ENCODE measurements around the gene AKAP13.

Gene AKAP13

DNA sequence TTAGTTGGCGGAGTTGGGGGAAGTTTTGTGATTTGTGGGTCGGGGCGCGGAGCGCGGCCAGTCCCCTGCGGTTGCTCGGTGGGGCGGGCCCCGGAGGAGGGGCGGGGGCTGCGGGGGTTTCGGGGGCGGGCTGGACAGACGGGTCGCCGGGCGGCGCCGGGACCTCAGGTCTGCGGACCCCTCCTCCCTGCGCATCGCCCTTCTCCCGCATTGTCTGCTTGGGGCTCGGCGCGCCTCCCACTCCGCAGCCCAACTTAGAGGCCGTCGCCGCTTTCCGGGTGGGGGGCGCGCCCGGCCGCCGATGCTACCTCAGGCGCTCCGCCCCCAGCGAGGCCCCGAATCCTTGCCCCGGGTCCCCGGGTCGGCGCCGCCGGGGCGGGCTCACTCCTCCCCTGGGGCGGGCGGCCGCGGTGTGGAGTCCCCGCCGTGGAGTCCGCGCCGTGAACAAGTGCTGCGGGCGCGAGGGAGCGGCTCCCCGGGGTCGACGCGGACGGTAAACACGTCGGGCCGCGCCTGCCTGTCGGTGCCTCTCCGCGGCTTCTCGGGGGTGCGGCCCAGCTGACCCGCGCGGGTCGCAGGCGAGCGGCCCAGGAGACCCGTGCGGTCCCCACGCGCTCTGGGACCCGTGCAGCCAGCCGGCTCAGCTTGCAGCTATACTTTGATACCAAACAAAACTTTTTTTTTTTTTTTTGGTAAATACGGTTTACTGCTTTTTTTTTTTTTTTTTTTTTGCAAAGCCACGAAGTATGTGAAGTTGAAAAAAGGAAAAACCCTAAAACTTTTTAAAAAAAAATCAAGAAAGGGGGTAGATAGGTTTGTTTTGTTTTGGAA is 624 bp downstream of the AKAP13 start:
- peak overlapping the region; percentile 71 for H3K4me3 ChIP-seq (ENCODE audit: low read depth, low read length)
- no peak for DNase-seq (ENCODE audit: low read depth)

GRCh38 chr15:85381850-85382751 is 1.7 kb downstream of the AKAP13 start:
- peak overlapping the region; percentile 71 for H3K4me3 ChIP-seq (ENCODE audit: low read depth, low read length)
- DNase-seq (ENCODE audit: low read depth), result no peak

- DNase-seq (ENCODE audit: low read depth), result no peak
- peak overlapping the region; percentile 71 for H3K4me3 ChIP-seq (ENCODE audit: low read depth, low read length)
Observed at GRCh38 chr15:85382942-85383341, 2.5 kb downstream of the AKAP13 start.

- H3K4me3 ChIP-seq (ENCODE audit: low read depth, low read length), result no peak overlapping the region
- DNase-seq (ENCODE audit: low read depth), result no peak
Observed at GRCh38 chr15:85383470-85384148, 3.2 kb downstream of the AKAP13 start.

DNA sequence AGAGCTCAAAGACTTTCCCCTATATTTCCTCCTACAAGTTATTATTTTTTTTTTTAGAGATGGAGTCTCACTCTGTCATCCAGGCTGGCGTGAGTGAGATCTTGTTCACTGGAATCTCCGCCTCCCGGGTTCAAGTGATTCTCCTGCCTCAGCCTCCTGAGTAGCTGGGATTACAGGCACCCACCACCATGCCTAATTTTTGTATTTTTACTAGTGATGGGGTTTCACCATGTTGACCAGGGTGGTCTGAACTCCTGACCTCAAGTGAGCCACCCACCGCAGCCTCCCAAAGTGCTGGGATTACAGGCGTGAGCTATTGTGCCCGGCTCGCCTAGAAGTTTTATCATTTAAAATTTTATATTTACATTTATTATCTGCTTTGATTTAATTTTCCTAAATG is 5.9 kb downstream of the AKAP13 start:
- no peak for DNase-seq (ENCODE audit: low read depth)
- no peak overlapping the region for H3K4me3 ChIP-seq (ENCODE audit: low read depth, low read length)

DNA sequence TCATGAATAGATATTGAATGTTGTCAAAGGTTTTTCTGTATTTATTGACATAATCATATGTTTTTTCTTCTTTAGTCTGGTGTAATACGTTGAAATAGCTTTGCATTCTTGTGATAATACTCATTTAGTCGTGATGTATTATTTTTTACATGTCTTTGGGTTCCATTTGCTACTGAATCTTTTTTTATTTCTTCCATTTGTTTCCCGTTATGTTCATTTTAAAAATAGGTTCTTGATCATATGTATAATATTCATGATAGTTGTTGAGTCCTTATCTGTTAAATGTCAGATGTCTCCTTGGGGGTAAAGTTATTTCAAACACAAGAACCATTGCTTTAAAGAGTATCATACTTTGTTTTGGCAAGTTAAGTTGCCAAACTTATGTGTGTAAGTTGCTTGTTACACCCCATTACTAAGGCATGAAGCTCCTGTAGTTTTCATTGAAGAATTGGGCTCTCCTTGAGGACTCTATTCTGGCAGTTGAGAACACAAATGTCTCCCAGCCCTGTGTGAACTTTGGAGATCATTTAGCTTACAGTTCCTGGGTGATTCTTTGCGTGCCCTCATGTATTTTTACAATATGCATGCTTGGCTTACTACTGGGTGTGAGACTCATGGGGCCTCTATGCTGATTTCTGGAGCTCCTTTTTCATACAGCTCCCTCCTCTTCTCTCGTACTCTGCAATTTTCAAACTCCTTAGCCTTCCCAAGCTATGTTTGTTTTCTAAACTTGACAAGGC is 8.3 kb downstream of the AKAP13 start:
- no peak overlapping the region for H3K4me3 ChIP-seq (ENCODE audit: low read depth, low read length)
- DNase-seq (ENCODE audit: low read depth), result no peak

DNA sequence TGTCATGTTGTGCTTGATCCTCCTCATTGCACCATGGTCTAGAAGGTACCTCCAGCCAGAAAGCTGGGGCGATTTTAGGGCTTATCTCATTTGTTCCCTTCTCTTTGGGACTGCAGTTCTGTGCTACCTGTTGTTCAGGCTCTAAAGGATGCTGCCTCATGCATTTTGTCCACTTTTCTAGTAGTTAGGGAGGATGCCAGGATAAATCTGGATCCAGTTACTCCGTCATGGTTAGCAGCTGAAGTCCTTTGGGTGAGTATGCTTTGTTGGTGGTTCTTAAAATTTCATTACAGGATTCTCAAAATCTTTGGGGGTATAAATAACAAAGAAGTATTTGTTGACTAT is 8.9 kb downstream of the AKAP13 start:
- DNase-seq (ENCODE audit: low read depth), result no peak
- no peak overlapping the region for H3K4me3 ChIP-seq (ENCODE audit: low read depth, low read length)

DNA sequence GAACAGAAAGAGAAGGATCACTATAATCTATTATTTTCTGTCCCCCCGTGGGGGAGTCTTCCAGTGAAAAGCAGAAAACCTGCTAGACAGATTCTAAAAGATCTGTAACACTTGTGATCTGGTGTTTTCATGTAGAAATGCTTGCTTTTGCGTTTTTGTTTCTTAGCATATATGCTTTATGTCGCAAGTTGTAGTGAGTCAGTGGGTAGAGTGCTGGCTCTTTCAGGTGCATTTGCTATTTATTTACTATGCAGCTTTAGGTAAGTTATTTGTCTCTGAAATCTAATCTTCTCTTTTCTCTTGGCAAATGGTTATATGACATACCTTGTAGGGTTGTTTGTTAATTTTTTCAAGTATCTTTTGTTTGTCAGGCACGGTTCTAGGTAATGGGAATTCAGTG is 9.4 kb downstream of the AKAP13 start:
- no peak overlapping the region for H3K4me3 ChIP-seq (ENCODE audit: low read depth, low read length)
- no peak for DNase-seq (ENCODE audit: low read depth)

DNA sequence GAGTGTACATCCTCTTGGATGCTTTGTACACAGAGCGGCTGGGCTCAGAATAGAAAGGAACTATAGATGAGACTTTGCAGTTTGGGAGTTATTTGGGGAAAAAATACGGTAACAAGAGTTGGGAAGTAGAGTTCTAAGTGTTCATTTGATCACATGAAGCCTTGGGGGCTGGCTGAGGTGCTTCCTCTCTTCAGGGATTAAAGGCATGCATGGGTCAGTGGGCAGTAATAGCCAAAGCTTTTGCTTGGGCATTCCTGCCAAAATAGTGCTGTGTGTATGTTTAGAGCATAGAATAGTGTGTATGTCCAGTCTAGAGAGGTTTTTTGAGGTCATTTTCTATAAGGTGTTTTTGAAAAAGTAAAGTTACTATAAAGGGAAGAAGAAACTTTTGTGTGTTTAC is 12.8 kb downstream of the AKAP13 start:
- no peak for DNase-seq (ENCODE audit: low read depth)
- no peak overlapping the region for H3K4me3 ChIP-seq (ENCODE audit: low read depth, low read length)

DNA sequence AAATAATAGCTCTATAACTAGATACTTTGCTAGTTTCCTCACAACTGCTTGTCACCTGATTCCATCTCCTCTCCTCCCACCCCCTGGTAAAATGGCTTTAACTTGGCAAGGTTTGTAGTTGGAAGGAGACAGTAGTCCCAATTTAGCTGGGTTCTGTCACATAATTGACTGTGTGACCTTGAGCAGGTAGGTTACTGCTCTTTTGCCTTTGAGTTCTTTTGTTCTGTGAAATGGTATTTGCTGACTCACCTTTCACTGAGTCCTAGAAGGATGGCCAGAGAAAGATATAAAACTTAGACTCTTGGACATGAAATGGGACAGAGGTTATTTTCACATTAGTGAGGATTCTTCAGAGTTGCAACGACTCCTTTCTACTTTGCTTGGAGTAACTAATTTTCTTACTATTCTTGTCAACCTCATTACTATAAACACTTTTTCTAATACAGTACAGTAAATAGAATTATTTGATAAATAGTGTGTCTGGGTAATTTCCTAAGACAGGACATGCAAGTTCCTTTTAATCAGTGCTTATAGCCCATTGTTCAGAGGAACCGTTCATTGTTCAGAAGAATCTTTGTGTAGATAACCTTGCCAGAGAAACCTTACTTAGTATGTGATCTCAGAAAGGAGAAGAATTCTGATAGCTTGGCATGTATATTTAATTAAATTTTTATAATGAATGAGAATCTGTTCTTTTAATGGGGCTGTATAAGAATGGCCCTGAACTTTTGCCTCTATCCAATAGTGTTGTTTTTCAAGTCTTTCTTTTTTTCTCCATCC is 14.3 kb downstream of the AKAP13 start:
- H3K4me3 ChIP-seq (ENCODE audit: low read depth, low read length), result no peak overlapping the region
- no peak for DNase-seq (ENCODE audit: low read depth)

- DNase-seq (ENCODE audit: low read depth), result no peak
- H3K4me3 ChIP-seq (ENCODE audit: low read depth, low read length), result no peak overlapping the region
Observed at GRCh38 chr15:85396554-85396953, 16.2 kb downstream of the AKAP13 start.

- H3K4me3 ChIP-seq (ENCODE audit: low read depth, low read length), result no peak overlapping the region
Observed at GRCh38 chr15:85397151-85397550, 16.7 kb downstream of the AKAP13 start.

DNA sequence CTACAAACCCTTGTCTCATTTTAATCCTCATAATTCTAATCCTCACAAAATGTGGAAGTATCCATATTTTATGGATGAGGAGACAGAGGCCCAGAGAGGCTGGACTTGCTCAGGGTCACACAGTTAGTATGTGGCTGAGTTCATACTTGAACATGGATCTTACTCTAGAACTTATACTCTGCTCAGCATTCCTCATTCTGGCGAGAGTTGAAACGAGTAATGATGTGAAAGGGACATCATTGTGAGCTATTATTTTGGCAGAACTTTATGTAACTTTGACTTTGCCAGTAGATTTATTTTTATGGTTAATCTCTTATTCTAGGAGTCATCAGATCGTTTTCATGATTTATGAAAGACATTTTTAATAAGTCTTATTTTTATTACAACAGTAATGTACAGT is 17.5 kb downstream of the AKAP13 start:
- H3K4me3 ChIP-seq (ENCODE audit: low read depth, low read length), result no peak overlapping the region
- no peak for DNase-seq (ENCODE audit: low read depth)

More at GRCh38 chr15:85397151-85397550, 16.7 kb downstream of the AKAP13 start:
- no peak for DNase-seq (ENCODE audit: low read depth)

DNA sequence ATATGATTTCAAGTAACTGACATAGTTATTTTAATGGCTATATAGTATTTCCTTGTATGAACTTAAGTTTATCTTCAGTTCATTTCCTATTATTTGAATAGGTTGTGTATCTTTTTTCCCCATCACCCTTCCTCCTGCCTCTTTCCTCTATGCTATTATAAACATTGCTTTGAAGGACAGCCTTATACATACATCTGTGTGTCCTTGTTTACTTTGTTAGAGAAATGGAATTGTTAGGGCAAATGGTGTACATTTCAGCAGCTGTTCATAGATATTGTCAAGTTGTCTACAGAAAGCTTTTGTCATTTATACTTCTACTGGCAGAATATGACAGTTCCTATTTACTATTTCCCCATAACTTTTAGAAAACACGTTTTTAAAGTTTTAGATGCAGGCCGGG is 18.4 kb downstream of the AKAP13 start:
- no peak for DNase-seq (ENCODE audit: low read depth)
- no peak overlapping the region for H3K4me3 ChIP-seq (ENCODE audit: low read depth, low read length)

DNA sequence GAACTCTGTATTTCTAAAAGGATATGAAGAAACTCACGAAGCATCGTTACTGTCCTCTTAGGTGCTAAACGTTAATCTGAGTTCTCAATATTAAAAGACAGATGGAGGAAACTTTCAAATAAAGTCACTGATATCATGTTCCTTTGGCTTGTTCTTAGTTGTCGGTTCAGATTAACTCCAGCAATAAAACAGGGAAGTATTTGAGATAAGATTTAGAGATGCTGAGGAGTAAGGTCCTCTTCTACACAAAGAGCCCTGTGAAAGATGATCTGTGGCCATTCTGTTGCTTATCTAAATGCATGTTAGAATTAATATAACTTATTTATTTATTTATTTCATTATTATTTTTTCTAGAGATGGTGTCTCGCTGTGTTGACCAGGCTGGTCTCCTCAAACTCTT is 19.2 kb downstream of the AKAP13 start:
- DNase-seq (ENCODE audit: low read depth), result no peak
- no peak overlapping the region for H3K4me3 ChIP-seq (ENCODE audit: low read depth, low read length)

DNA sequence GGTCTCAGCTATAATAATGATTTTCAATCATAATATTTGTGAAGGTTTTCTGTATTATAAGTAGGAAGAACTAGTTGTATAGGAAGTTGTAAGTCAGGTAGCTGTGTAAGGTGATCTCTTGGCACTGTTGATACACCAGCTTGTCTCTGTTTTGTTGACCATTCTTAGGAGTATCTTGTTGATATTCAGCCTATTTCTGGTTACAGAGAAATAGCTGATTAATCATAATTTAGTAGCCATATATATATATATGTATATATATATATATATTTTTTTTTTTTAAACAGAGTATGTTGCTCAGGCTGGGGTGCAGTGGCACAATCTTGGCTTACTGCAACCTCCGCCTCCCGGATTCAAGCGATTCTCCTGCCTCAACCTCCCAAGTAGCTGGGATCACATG is 20.2 kb downstream of the AKAP13 start:
- H3K4me3 ChIP-seq (ENCODE audit: low read depth, low read length), result no peak overlapping the region
- DNase-seq (ENCODE audit: low read depth), result no peak

- no peak overlapping the region for H3K4me3 ChIP-seq (ENCODE audit: low read depth, low read length)
- no peak for DNase-seq (ENCODE audit: low read depth)
Observed at GRCh38 chr15:85401108-85401774, 20.8 kb downstream of the AKAP13 start.

DNA sequence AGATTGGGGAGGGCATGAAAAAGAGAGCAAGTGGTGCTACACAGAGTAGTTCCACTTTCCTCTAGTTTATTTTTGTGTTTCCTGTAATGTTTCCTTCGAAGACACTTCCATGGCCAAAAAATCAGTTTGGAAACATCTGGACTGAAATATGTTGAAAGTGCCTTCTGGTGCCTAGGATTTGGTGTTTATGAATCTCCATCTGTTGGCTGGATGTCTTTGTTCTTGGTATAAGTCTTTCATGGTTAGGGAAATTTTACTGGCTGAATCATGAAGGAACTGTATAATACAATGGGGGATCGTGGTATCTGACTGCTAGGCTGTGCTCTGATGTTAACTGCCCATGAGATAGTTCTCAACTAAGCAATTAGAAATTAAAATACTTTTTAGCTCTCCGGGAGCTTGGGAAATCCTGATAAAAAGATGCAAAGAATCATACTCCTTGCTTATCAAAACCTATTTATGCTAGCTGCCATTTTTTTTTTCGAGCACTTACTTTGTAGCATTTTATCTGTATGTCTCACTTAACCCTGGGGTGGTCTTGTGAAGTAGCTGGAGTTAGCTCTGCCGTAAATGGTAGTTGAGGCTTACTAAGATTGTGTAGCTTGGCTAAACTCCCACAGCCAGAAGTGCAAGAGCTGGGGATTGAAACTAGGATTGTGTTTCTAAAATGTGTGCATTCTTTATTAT is 21.9 kb downstream of the AKAP13 start:
- H3K4me3 ChIP-seq (ENCODE audit: low read depth, low read length), result no peak overlapping the region
- peak; percentile 58 for DNase-seq (ENCODE audit: low read depth)
